Mesothelial cell of epicardium (in vitro differentiated cells): ENCODE results near the gene CEP112. TPM values are rescaled to one million over a fixed set of nuclear protein-coding genes. Genes with fewer than 3 reads are reported as not detected.

Source experiments
- DNase-seq, 2 experiments: peaks; one replicate each; pipeline ENCODE4 v3.0.0; 2021; ENCODE audit warnings: low spot score in 2 of 2; ENCODE audit not compliant: unreplicated experiment in 2 of 2
- H3K27ac Mint-ChIP-seq: 2 replicates; pipeline ENCODE4 v1.8.0; 2021; ENCODE audit warnings: mixed read lengths
- H3K27me3 Mint-ChIP-seq: 2 replicates; pipeline ENCODE4 v1.8.0; 2021; ENCODE audit warnings: low read depth, mixed read lengths
- H3K36me3 Mint-ChIP-seq: 2 replicates; pipeline ENCODE4 v1.8.0; 2021; ENCODE audit warnings: mixed read lengths
- H3K4me1 Mint-ChIP-seq: 2 replicates; pipeline ENCODE4 v1.8.0; 2021; ENCODE audit warnings: mixed read lengths
- H3K4me3 Mint-ChIP-seq: 2 replicates; pipeline ENCODE4 v1.8.0; 2021; ENCODE audit warnings: mild to moderate bottlenecking, moderate library complexity, mixed read lengths
- H3K9me3 Mint-ChIP-seq: 2 replicates; pipeline ENCODE4 v1.8.0; 2021; ENCODE audit warnings: mixed read lengths
- total RNA-seq: library from RNA; stranded (reverse); gene quantifications from 3 replicates; pipeline ENCODE4 v1.2.1, GENCODE V29; 2021
- TF ChIP-seq, protein P1 (sequence below): fragments of 200-600 bp; sonication (generic); IDR thresholded peaks from one replicate; pipeline ENCODE4 v1.5.0; 2021; ENCODE audit warnings: antibody characterized with exemption; ENCODE audit not compliant: unreplicated experiment

Gene CEP112
- total RNA-seq, 1 donor from 2014 or later = 24.0 TPM

DNA sequence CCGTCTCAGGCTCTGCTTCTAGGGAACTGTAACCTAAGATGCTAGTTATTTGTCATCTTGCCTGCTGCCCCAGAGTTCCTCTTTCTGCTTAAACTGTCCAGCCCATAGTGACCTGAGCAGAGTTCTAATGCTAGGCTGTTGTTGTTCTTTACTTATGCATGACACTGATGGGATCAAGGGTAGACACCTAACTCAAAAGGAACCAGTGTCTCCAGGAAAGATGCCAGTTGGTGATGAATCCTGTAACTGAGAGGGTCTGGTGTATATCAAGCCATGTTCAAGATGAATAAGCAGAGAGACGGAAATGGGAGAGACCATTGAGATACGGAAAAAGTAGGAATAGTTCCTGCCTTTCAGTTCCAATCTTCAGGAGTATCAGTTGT, 23.6 kb upstream of the CEP112 start:
- H3K4me1 Mint-ChIP-seq = no peaks in the 10 kb centered on the region
- no peaks in the 10 kb centered on the region for H3K36me3 Mint-ChIP-seq
- TF ChIP-seq, protein P1, sequence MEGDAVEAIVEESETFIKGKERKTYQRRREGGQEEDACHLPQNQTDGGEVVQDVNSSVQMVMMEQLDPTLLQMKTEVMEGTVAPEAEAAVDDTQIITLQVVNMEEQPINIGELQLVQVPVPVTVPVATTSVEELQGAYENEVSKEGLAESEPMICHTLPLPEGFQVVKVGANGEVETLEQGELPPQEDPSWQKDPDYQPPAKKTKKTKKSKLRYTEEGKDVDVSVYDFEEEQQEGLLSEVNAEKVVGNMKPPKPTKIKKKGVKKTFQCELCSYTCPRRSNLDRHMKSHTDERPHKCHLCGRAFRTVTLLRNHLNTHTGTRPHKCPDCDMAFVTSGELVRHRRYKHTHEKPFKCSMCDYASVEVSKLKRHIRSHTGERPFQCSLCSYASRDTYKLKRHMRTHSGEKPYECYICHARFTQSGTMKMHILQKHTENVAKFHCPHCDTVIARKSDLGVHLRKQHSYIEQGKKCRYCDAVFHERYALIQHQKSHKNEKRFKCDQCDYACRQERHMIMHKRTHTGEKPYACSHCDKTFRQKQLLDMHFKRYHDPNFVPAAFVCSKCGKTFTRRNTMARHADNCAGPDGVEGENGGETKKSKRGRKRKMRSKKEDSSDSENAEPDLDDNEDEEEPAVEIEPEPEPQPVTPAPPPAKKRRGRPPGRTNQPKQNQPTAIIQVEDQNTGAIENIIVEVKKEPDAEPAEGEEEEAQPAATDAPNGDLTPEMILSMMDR = no peak
- no peak overlapping the region for H3K27ac Mint-ChIP-seq
- no peak overlapping the region for H3K4me3 Mint-ChIP-seq
- peaks cover 36% of the 10 kb centered on the region for H3K27me3 Mint-ChIP-seq
- H3K9me3 Mint-ChIP-seq = no peaks in the 10 kb centered on the region
- DNase-seq = no peak

DNA sequence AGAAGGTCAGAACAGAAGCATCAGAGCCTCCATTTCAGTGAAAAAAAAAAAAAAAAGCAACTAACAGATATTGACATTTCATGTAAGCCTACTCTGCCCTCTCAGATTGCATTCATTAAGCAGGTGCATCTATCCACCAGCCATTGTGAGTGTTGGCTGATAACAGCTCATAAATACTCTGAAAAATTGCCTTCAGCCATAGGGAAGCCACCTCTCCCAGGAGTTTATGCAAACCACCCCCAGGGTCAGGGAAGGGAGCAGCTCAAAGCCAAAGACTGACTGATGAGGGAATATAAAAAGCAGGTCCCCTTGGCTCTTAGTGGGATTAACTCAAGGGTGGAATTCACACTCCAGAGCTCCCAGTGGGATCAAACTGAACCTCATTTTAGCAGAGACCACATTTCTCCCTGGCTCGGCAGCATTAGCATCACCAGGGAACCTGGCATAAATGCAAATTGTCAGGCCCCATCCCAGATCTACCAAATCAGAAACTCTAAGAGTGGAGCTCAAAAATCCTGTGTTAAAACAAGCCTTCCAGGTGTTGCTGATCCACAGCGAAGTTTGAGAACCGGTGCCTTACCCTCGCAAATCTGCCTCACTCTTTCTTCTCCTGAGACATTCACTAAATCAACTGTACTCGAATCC, 23.1 kb upstream of the CEP112 start:
- DNase-seq = no peak
- H3K27ac Mint-ChIP-seq = no peak overlapping the region
- no peaks in the 10 kb centered on the region for H3K9me3 Mint-ChIP-seq
- H3K4me3 Mint-ChIP-seq = no peak overlapping the region
- no peaks in the 10 kb centered on the region for H3K36me3 Mint-ChIP-seq
- TF ChIP-seq, protein P1 = no peak
- H3K27me3 Mint-ChIP-seq = peaks cover 35% of the 10 kb centered on the region
- no peaks in the 10 kb centered on the region for H3K4me1 Mint-ChIP-seq

DNA sequence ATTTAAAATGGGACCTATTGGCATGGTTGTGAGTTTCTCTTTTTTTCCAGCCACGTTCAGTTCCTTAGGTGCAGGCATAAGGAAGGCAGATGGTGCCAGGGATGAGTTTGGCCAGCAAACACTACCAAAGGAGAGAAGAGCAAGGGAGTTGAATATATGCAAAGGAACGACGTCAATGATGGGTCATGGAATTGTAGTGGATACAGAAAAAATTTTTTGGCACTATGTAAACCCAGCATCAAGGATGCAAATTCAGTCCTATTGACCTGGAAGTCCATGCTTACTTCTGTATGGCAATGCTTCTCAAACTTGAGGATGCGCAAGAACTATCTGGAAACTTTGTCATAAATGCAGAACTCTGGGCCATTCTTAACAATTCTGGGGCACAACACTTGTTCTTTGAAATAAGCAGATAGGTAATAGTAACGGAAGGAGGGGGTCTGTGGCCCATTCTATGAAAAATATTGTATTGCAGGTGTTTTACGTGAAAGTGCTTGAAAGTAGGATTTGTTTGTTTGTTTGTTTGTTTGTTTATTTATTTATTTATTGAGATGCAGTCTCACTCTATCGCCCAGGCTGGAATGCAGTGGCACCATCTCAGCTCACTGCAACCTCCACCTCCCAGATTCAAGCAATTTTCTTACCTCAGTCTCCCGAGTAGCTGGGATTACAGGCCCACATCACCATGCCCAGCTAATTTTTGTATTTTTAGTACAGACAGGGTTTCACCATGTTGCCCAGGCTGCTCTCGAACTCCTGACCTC, 19.3 kb upstream of the CEP112 start:
- TF ChIP-seq, protein P1 = no peak
- H3K36me3 Mint-ChIP-seq = no peaks in the 10 kb centered on the region
- no peak overlapping the region for H3K27ac Mint-ChIP-seq
- H3K4me1 Mint-ChIP-seq = no peaks in the 10 kb centered on the region
- peaks cover 11% of the 10 kb centered on the region for H3K9me3 Mint-ChIP-seq
- DNase-seq = no peak
- H3K27me3 Mint-ChIP-seq = peaks cover 23% of the 10 kb centered on the region
- H3K4me3 Mint-ChIP-seq = no peak overlapping the region

DNA sequence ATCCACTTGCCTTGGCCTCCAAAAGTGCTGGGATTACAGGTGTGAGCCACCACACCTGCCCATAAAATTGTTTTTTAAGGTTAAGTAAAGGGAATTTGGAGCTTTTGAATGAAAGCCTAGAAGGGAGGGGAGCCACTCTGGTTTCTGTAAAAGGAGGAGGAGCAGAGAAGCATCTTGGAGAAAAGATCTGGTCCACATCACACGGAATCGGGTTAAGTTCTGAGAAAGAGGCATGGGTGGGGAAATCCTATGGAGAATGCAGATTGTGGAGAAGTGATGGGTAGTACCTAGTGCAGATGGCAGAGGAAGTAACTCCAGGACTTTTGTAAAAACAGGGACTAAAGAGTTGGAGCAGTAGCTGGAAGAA, 18.3 kb upstream of the CEP112 start:
- TF ChIP-seq, protein P1 = no peak
- peaks cover 15% of the 10 kb centered on the region for H3K27me3 Mint-ChIP-seq
- no peak overlapping the region for H3K27ac Mint-ChIP-seq
- no peaks in the 10 kb centered on the region for H3K4me1 Mint-ChIP-seq
- DNase-seq = no peak
- no peaks in the 10 kb centered on the region for H3K36me3 Mint-ChIP-seq
- H3K9me3 Mint-ChIP-seq = peaks cover 11% of the 10 kb centered on the region
- H3K4me3 Mint-ChIP-seq = no peak overlapping the region

DNA sequence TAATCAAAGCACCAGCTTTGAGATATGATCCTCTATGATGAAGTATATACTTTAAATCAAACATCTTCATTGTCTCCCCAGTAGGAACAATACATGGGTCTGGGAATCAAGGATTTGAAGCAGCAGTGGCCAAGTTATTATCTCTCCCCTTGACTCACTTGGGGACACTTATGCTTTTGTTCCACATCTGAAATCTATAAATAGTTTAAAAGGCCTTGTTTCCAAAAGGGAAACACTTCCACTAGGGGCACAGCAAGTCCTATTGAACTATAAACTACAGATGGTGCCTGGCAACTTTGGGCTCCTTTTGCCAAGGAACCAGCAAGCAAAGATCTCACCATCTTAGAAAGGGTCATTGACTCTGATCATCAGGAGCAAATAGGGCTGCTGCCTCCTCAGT, 16.0 kb upstream of the CEP112 start:
- peaks cover 8% of the 10 kb centered on the region for H3K27me3 Mint-ChIP-seq
- H3K4me1 Mint-ChIP-seq = no peaks in the 10 kb centered on the region
- H3K4me3 Mint-ChIP-seq = no peak overlapping the region
- TF ChIP-seq, protein P1 = no peak
- peaks cover 18% of the 10 kb centered on the region for H3K9me3 Mint-ChIP-seq
- H3K27ac Mint-ChIP-seq = no peak overlapping the region
- DNase-seq = no peak
- H3K36me3 Mint-ChIP-seq = no peaks in the 10 kb centered on the region
